Kidney (tissue), 14 donors: ENCODE data around the gene WDR73. TPM values are rescaled to one million over a fixed set of nuclear protein-coding genes. Genes with fewer than 3 reads are reported as not detected.

Experiments used
- DNase-seq, 5 donors: peaks; one replicate each; pipeline ENCODE4 v3.0.0-alpha.2; 2013 to 2020
- FAIRE-seq: peaks from 2 replicates; lab custom pipeline; 2012; peaks lifted over from hg19 to GRCh38; lab: Jason Lieb, UNC
- H3K27ac ChIP-seq, 2 donors: one replicate each; pipeline ENCODE4 v1.7.0; 2013; ENCODE audit warnings: low read depth in 2 of 2, low read length in 2 of 2, inconsistent platforms in 1 of 2
- H3K27me3 ChIP-seq: one replicate; pipeline ENCODE4 v1.7.1; 2013; ENCODE audit warnings: low read length, inconsistent platforms; ENCODE audit not compliant: control insufficient read depth, insufficient read depth
- H3K36me3 ChIP-seq, 3 donors: one replicate each; pipeline versions ENCODE4 v1.7.0 to v1.7.1; 2013; ENCODE audit warnings: low read length in 3 of 3, control low read depth in 1 of 3, inconsistent platforms in 1 of 3; ENCODE audit not compliant: insufficient read depth in 3 of 3, control insufficient read depth in 2 of 3
- H3K4me1 ChIP-seq, 3 donors: one replicate each; pipeline versions ENCODE4 v1.7.0 to v1.7.1; 2013; ENCODE audit warnings: low read length in 3 of 3, inconsistent platforms in 1 of 3, low read depth in 1 of 3; ENCODE audit not compliant: control insufficient read depth in 2 of 3, insufficient read depth in 2 of 3
- H3K4me3 ChIP-seq, 3 donors: one replicate each; pipeline versions ENCODE4 v1.7.0 to v1.8.1; 2013; ENCODE audit warnings: low read length in 3 of 3, control low read depth in 1 of 3, inconsistent platforms in 1 of 3
- H3K9ac ChIP-seq, 3 donors: one replicate each; pipeline versions ENCODE4 v1.7.0 to v1.7.1; 2013; ENCODE audit warnings: low read length in 3 of 3, control low read depth in 1 of 3, inconsistent platforms in 1 of 3
- H3K9me3 ChIP-seq, 3 donors: one replicate each; pipeline versions ENCODE4 v1.7.0 to v1.7.1; 2013; ENCODE audit warnings: low read length in 3 of 3, control low read depth in 1 of 3, inconsistent platforms in 1 of 3; ENCODE audit not compliant: control insufficient read depth in 2 of 3, insufficient read depth in 1 of 3
- CTCF ChIP-seq: IDR thresholded peaks from 3 replicates; pipeline ENCODE4 v1.5.1; 2012; ENCODE audit warnings: mild to moderate bottlenecking, moderate library complexity, borderline replicate concordance; ENCODE audit not compliant: insufficient read depth; ENCODE audit errors: extremely low read depth
- intact Hi-C: fragments of 100-400 bp; cut with DNase I; formaldehyde crosslinking; loops from one replicate; pipeline ENCODE4 v1.11.1; 2022
- polyA plus RNA-seq: library from polyadenylated mRNA; stranded (reverse); fragments of 350-450 nt; fragmentation: Illumina TruSeq; extraction: RNeasy Lipid Tissue Mini Kit (QIAGEN cat#74804); gene quantifications from one replicate; pipeline ENCODE4 v1.2.3, GENCODE V29; 2014; ENCODE audit warnings: low read depth, low replicate concordance; ENCODE audit not compliant: insufficient read depth
- total RNA-seq: library from RNA; stranded (reverse); fragmentation: NEBNext Ultra II Directional; extraction: Animal tissue kit (Norgen Biotek cat#: 25700); gene quantifications from one replicate; pipeline ENCODE4 v1.2.1, GENCODE V29; 2021
- donor health status: control.
- donor health status: control.
- donor health status: control.
- donor health status: control.
- donor health status: control.
- donor health status: DM: yes; HTN: yes; CAD: no.
- donor health status: Normal renal cell carcinoma (clear cell type).

Gene WDR73
- total and polyA plus RNA-seq, 2 donors from 2014 or later: 26.2 to 39.2 TPM

DNA sequence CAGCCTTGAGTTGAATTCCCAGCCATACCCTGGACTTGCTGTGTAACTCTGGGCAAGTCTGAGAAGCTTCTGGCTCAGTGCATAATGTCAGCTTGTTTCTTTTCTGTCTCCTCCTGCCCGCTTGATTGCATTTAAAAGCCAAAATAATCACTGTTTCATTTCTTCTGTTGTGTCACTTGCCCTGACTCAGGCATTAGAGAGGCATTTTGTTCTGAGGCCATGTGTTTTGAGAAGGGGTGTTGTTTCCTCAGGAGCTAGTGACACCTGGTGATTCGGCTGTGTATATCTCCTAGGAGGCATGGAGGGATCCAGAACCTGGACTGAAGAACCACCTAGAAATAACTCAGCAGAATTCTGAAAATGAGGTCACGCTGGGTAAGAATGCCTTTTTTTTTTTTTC lies 16.0 kb downstream of the WDR73 start:
- H3K27me3 ChIP-seq: no peaks in the 10 kb centered on the region
- peak overlapping the region in 1 of 2 donors; percentile 32 for H3K27ac ChIP-seq
- peaks cover 8 to 43% (median 17%) of the 10 kb centered on the region in 3 donors for H3K36me3 ChIP-seq
- H3K9ac ChIP-seq: no peak overlapping the region
- peak; percentile 20 for TF ChIP-seq CTCF
- no peak overlapping the region for H3K4me3 ChIP-seq
- H3K4me1 ChIP-seq: peaks cover 0 to 4% (median 3%) of the 10 kb centered on the region in 3 donors
- FAIRE-seq (no peak), DNase-seq (no peak)
- no peaks in the 10 kb centered on the region for H3K9me3 ChIP-seq
- intact Hi-C loops: no loop called here

- DNase-seq (no peak), FAIRE-seq (no peak)
- TF ChIP-seq CTCF: no peak
- Histone ChIP-seq H3K36me3 (peaks cover 1 to 16% (median 3%) of the 10 kb centered on the region in 3 donors), H3K4me1 (peaks cover 4 to 13% (median 7%) of the 10 kb centered on the region in 3 donors), H3K9me3 (no peaks in the 10 kb centered on the region), H3K27ac (peak overlapping the region; percentile 92 to 95), H3K4me3 (peak overlapping the region; percentile 54 to 77 (median 68)), H3K9ac (peak overlapping the region; percentile 45 to 85 (median 48)), H3K27me3 (no peaks in the 10 kb centered on the region)
- intact Hi-C loops: no loop called here
Observed at GRCh38 chr15:84634228-84634837, 19.8 kb downstream of the WDR73 start.

- no peak for TF ChIP-seq CTCF
- Histone ChIP-seq H3K4me1 (peaks cover 4 to 13% (median 7%) of the 10 kb centered on the region in 3 donors), H3K9me3 (no peaks in the 10 kb centered on the region), H3K4me3 (peak overlapping the region; percentile 61 to 77 (median 68)), H3K36me3 (peaks cover 0 to 8% (median 3%) of the 10 kb centered on the region in 3 donors), H3K27me3 (no peaks in the 10 kb centered on the region), H3K27ac (peak overlapping the region; percentile 92 to 95), H3K9ac (peak overlapping the region; percentile 43 to 85 (median 45))
- FAIRE-seq (no peak), DNase-seq (peak; percentile 76 to 90 (median 85))
- intact Hi-C loops: no loop called here
Observed at GRCh38 chr15:84633311-84634227, 20.5 kb downstream of the WDR73 start.
